ENCODE data around the gene CPEB4.

Gene CPEB4

DNA sequence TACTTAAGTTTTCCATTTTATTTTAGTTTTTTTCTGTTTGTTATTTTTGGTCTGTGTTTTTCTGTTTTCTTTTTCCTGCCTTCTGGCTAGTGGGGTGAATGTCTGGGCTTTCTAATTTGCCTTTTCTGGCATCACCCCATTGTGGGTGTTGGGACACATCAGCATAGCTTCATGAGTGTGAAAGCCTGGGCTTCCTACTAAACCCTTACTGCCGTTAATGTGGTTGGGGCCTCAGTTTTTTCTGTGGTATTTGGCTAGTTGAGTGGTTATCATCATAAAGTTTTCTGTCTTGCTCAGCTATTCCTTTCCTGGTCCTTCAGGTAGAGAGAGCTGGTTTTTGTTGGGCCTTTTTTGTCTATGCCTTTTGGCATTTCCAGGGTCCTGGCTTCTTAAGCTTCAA is 122.2 kb downstream of the CPEB4 start:
- TF ChIP-seq, protein P1, sequence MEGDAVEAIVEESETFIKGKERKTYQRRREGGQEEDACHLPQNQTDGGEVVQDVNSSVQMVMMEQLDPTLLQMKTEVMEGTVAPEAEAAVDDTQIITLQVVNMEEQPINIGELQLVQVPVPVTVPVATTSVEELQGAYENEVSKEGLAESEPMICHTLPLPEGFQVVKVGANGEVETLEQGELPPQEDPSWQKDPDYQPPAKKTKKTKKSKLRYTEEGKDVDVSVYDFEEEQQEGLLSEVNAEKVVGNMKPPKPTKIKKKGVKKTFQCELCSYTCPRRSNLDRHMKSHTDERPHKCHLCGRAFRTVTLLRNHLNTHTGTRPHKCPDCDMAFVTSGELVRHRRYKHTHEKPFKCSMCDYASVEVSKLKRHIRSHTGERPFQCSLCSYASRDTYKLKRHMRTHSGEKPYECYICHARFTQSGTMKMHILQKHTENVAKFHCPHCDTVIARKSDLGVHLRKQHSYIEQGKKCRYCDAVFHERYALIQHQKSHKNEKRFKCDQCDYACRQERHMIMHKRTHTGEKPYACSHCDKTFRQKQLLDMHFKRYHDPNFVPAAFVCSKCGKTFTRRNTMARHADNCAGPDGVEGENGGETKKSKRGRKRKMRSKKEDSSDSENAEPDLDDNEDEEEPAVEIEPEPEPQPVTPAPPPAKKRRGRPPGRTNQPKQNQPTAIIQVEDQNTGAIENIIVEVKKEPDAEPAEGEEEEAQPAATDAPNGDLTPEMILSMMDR (IDR thresholded peaks at IDR 0.05), result no peak
- no peak for TF ChIP-seq ZFX (IDR thresholded peaks at IDR 0.05; ENCODE audit: borderline replicate concordance)
- H3K27ac ChIP-seq, result no peak overlapping the region

- no peak for TF ChIP-seq ZFX (IDR thresholded peaks at IDR 0.05; ENCODE audit: borderline replicate concordance)
- TF ChIP-seq, protein P1 (IDR thresholded peaks at IDR 0.05), result no peak
- no peak overlapping the region for H3K27ac ChIP-seq
These were observed 123.3 kb downstream of the CPEB4 start for GRCh38 chr5:174011441-174011840.
